MM.1S (cell line): ENCODE results near the gene LAMC1.
"Not testable (repeated sequence)": the region's sequence is repeated elsewhere in the genome, so short reads cannot be mapped to it uniquely, and the experiment has no call there.

Experiments
- CTCF ChIP-seq: fragments of 300-600 bp; sonication (generic); IDR thresholded peaks from 2 replicates; pipeline ENCODE4 v1.5.1; 2016; ENCODE audit warnings: antibody characterized with exemption, low read length, mixed read lengths
- EZH2 ChIP-seq: fragments of 300-600 bp; sonication (generic); optimal IDR thresholded peaks from 2 replicates; pipeline ENCODE3; 2017; ENCODE audit warnings: low read depth, mild to moderate bottlenecking, antibody characterized with exemption, low read length, mixed read lengths
- EZH2phosphoT487 ChIP-seq: fragments of 300-600 bp; sonication (generic); IDR thresholded peaks from 2 replicates; pipeline ENCODE4 v1.6.1; 2018; ENCODE audit warnings: antibody characterized with exemption, low read length

GRCh38 chr1:183066432-183066831 is 43.2 kb downstream of the LAMC1 start:
- TF ChIP-seq CTCF, EZH2phosphoT487, EZH2: not testable (repeated sequence)
